ENCODE results near the gene GDPD2. TPM values are rescaled to one million over a fixed set of nuclear protein-coding genes. Genes with fewer than 3 reads are reported as not detected.

The GDPD2 gene
- total RNA-seq, 3 donors from 2014 or later: 0.15 TPM; not detected in 2

DNA sequence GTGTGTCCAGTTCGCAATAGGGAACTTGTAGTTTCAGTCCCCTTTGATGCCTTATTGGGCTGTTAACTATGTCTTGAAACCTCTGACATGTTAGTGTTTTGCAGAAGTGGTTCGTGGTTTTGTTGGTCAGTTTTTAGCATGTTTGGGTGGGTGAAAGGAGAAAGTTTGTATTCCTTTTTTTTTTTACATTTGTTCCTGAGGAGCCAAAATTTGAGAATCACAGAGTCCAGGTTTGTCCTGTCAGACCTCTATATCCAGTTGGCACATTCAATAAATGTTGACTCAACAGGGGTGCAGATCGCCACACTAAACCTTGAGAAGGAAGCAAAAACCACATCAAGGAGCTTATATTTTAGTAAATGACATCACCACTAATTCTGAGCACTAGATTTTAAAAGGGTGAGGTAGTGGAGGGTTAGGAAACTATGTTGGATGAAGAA lies 47.8 kb downstream of the GDPD2 start:
- no peak for DNase-seq (ENCODE audit: low spot score in 2 of 2)
- no peak for TF ChIP-seq POLR2A (IDR thresholded peaks at IDR 0.05)
- intact Hi-C loops (cut with DNase I; ENCODE audit: low total_unique reads): no loop called here
- H3K4me3 ChIP-seq: no peak overlapping the region
- no peaks in the 10 kb centered on the region for H3K4me1 ChIP-seq
- H3K27ac ChIP-seq: no peak overlapping the region
- H3K27me3 ChIP-seq: peaks cover 0 to 18% of the 10 kb centered on the region in 2 donors
- H3K9me3 ChIP-seq: no peaks in the 10 kb centered on the region
- H3K36me3 ChIP-seq: no peaks in the 10 kb centered on the region

DNA sequence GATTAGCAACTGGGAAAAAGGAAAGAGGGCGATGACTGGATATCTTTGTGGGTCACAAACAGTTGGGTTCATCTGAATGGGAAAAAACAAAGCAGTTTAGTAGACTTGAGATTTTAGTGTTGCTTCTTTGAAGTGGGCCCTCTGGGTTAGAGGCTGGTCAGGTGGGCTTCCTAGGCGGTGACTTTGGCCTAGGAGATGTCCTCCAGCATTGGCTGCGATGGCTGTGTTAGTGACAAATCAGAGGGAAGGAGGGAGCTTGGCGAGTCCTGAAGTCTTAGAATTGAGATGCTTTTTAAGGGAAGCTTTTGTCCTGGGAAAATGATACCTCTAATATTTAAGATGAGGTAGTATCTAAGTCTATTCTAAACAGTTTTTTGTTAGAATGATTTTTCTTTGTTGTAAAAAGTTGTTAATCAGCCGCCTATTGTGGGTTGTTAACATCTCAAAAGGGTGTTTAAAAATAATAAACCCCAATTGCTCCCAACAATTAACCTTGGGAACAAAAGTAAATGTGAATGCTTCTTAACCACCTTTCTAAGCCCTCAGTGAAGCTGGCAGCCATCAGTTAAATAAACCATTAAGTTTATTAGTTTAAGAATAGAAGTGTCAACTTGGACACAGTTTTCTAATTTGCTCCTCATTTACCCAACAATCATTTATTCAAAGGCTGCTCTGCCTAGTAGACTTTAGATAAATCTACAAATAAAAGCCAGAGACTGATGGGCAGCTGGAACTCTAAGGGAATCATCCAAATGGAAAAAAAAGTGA lies 53.2 kb downstream of the GDPD2 start:
- Histone ChIP-seq H3K4me1 (peaks cover 0 to 4% of the 10 kb centered on the region in 2 donors), H3K4me3 (no peak overlapping the region), H3K9me3 (no peaks in the 10 kb centered on the region), H3K36me3 (no peaks in the 10 kb centered on the region), H3K27me3 (peaks cover 0 to 41% of the 10 kb centered on the region in 2 donors), H3K27ac (peak overlapping the region in 1 of 2 donors; percentile 74)
- TF ChIP-seq POLR2A (IDR thresholded peaks at IDR 0.05) (no peak), POLR2AphosphoS5 (IDR thresholded peaks at IDR 0.05) (no peak)
- TF ChIP-seq, protein P1, sequence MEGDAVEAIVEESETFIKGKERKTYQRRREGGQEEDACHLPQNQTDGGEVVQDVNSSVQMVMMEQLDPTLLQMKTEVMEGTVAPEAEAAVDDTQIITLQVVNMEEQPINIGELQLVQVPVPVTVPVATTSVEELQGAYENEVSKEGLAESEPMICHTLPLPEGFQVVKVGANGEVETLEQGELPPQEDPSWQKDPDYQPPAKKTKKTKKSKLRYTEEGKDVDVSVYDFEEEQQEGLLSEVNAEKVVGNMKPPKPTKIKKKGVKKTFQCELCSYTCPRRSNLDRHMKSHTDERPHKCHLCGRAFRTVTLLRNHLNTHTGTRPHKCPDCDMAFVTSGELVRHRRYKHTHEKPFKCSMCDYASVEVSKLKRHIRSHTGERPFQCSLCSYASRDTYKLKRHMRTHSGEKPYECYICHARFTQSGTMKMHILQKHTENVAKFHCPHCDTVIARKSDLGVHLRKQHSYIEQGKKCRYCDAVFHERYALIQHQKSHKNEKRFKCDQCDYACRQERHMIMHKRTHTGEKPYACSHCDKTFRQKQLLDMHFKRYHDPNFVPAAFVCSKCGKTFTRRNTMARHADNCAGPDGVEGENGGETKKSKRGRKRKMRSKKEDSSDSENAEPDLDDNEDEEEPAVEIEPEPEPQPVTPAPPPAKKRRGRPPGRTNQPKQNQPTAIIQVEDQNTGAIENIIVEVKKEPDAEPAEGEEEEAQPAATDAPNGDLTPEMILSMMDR (IDR thresholded peaks at IDR 0.05): no peak
- intact Hi-C loops (cut with DNase I; ENCODE audit: low total_unique reads): no loop called here
- no peak for DNase-seq (ENCODE audit: low spot score in 2 of 2)

DNA sequence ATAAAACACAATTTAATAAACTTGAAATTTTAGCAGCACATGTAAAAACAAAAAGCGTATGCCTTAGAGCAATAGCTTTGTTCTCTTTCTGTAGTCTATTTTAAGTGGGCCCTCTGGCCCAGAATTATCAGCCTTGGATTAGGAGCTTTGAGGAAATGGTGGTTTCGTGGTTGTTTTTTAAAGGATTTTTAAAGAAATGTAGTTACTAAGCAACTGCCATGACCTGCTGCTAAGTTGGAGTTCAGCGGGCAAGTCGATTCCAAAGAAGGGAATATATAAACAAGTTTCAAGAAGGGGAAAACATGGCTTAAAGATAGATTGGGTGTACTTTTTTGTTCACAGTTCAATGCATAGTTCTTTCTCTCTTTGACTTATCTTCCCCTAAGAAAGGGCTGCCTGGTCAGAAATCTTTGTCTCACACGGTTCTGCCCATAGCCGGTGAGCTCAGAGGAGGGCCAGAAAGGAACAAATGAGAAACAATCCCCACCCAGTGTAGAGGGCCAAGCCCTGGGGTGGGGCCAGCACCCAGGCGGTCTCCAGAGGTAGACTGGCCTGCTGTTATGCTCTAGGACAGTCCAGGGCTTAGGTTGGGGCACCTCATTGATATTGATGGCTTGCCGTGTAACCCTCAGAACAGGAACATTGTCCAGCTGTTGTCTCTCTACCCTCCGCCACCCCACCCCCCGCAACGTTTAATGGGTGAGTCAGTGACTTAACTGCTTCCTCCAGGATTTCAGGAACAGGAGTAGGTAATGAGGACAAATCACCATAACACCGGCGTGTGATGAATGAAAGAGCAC lies 54.0 kb downstream of the GDPD2 start:
- Histone ChIP-seq H3K36me3 (no peaks in the 10 kb centered on the region), H3K9me3 (no peaks in the 10 kb centered on the region), H3K4me3 (no peak overlapping the region), H3K27me3 (peaks cover 0 to 44% of the 10 kb centered on the region in 2 donors), H3K27ac (peak overlapping the region; percentile 71 to 74), H3K4me1 (peaks cover 0 to 4% of the 10 kb centered on the region in 2 donors)
- peak in 1 of 2 donors; percentile 38 for DNase-seq (ENCODE audit: low spot score in 2 of 2)
- TF ChIP-seq POLR2A (IDR thresholded peaks at IDR 0.05): no peak
- no peak for TF ChIP-seq POLR2AphosphoS5 (IDR thresholded peaks at IDR 0.05)
- TF ChIP-seq, protein P1 (IDR thresholded peaks at IDR 0.05): no peak
- intact Hi-C loops (cut with DNase I; ENCODE audit: low total_unique reads): no loop called here

DNA sequence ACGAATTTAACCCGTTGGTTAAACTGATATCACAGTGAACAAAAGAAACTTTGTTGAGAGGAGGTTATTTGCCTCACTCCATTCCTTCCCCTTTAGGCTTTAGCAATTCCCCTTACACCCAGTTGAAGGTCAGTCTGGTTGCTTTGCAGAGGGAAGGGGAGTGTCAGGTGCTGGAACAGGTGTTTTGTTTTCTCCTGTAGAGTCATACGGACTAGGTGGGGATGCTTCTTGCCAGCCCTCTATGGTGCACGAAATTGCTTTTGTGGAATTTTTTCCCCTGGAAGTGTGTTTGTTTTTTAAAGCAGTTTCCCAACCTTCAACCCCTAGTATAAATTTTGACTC lies 54.6 kb downstream of the GDPD2 start:
- Histone ChIP-seq H3K27ac (peak overlapping the region; percentile 71 to 74), H3K27me3 (peaks cover 0 to 45% of the 10 kb centered on the region in 2 donors), H3K36me3 (no peaks in the 10 kb centered on the region), H3K4me1 (peaks cover 0 to 4% of the 10 kb centered on the region in 2 donors), H3K9me3 (no peaks in the 10 kb centered on the region), H3K4me3 (no peak overlapping the region)
- no peak for TF ChIP-seq POLR2AphosphoS5 (IDR thresholded peaks at IDR 0.05)
- intact Hi-C loops (cut with DNase I; ENCODE audit: low total_unique reads): no loop called here
- no peak for DNase-seq (ENCODE audit: low spot score in 2 of 2)

DNA sequence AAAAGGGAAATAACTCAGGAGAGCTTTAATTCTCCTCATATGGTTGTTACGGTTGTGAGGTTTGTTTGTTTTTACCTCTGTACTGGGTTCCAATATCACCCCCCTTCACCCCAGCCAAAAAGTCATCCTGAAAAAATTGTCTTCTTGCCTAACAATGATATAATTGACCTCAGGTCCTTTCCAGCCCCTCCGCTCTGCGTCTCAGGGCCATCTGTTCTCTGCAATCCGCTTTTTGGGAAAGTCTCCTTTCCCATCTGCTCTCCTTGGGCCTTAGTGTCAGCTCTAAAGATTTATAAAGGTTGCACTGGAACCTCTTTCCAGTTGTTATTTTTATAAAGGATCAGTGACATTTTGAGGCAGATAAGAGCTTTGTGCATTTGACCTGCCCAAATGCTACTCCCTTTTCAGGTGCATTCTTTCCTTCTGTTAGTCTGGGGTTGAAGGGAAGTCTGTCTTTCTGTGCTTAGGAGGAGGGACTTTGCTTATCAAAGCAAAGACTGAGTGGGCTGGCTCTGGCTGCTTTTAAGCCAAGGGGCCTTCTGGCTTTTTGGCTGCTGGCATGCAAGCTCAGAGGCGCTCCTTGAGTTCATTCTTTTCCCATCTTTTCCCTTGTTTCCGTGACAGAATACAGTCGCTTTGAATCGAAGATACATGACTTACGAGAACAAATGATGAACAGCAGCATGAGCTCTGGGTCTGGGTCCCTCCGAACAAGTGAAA lies 55.6 kb downstream of the GDPD2 start:
- peaks cover 0 to 45% of the 10 kb centered on the region in 2 donors for H3K27me3 ChIP-seq
- H3K27ac ChIP-seq: peak overlapping the region; percentile 67 to 74
- H3K4me1 ChIP-seq: peaks cover 0 to 4% of the 10 kb centered on the region in 2 donors
- no peak overlapping the region for H3K4me3 ChIP-seq
- no peak for TF ChIP-seq POLR2AphosphoS5 (IDR thresholded peaks at IDR 0.05)
- TF ChIP-seq, protein P1 (IDR thresholded peaks at IDR 0.05): no peak
- intact Hi-C loops (cut with DNase I; ENCODE audit: low total_unique reads): no loop called here
- no peaks in the 10 kb centered on the region for H3K9me3 ChIP-seq
- no peaks in the 10 kb centered on the region for H3K36me3 ChIP-seq
- no peak for DNase-seq (ENCODE audit: low spot score in 2 of 2)

Data from breast epithelium (tissue), 4 donors.